Measurements from ENCODE around the gene RGS18.

DNA sequence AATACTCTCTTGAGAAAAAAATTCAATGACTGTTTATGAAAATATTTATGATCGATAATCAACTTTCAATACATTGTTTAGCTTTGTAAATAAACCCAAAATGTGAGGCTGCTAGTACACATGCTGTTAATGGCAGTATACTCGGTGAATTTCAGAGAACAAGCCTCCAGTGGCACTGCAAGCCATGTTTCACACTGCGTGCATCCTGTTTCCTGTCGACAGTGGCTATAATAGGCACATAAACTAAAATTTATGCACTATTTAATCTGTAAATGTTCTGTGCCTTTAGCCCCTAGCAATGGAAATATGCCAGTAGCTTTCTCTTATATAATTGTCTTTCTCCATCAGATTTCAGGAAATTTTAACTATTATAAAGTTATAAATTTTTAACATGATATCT is 26.3 kb upstream of the RGS18 start:
- TF ChIP-seq ZNF274 (IDR thresholded peaks at IDR 0.05; ENCODE audit: low read depth, low read length) (no peak), YY1 (IDR thresholded peaks at IDR 0.05; ENCODE audit: insufficient read depth, insufficient read length) (no peak), SUZ12 (IDR thresholded peaks at IDR 0.05; ENCODE audit: extremely low read depth, insufficient read depth, insufficient read length) (no peak)
